Measurements from ENCODE around the gene HAGHL.

HAGHL gene

GRCh38 chr16:747978-748746, 21.3 kb downstream of the HAGHL start:
- no peak for ATAC-seq
- TF ChIP-seq POU6F1 (CRISPR knock-in tag; IDR thresholded peaks at IDR 0.05; ENCODE audit: borderline replicate concordance, low read depth) = no peak
- TF ChIP-seq CSRNP3 (CRISPR knock-in tag; IDR thresholded peaks at IDR 0.05) = no peak
- no peak for TF ChIP-seq CSDC2 (CRISPR knock-in tag; IDR thresholded peaks at IDR 0.05)

- ATAC-seq = peak; percentile 79
- TF ChIP-seq ZNF70 (CRISPR knock-in tag; IDR thresholded peaks at IDR 0.05) = no peak
- no peak for TF ChIP-seq ZNF565 (CRISPR knock-in tag; conservative IDR thresholded peaks at IDR 0.05; ENCODE audit: low read depth)
- TF ChIP-seq TSHZ2 (CRISPR knock-in tag; IDR thresholded peaks at IDR 0.05) = no peak
- TF ChIP-seq POU6F1 (CRISPR knock-in tag; IDR thresholded peaks at IDR 0.05; ENCODE audit: borderline replicate concordance, low read depth) = no peak
- no peak for TF ChIP-seq ZC3H10 (CRISPR knock-in tag; IDR thresholded peaks at IDR 0.05)
- no peak for TF ChIP-seq PATZ1 (CRISPR knock-in tag; IDR thresholded peaks at IDR 0.05; ENCODE audit: borderline replicate concordance)
- TF ChIP-seq SNAI2 (CRISPR knock-in tag; IDR thresholded peaks at IDR 0.05) = no peak
- TF ChIP-seq OSR1 (CRISPR knock-in tag; IDR thresholded peaks at IDR 0.05) = no peak
- no peak for TF ChIP-seq ZFP30 (CRISPR knock-in tag; IDR thresholded peaks at IDR 0.05)
- TF ChIP-seq BACH2 (CRISPR knock-in tag; IDR thresholded peaks at IDR 0.05; ENCODE audit: borderline replicate concordance) = no peak
- TF ChIP-seq CREB5 (CRISPR knock-in tag; IDR thresholded peaks at IDR 0.05; ENCODE audit: low read depth) = no peak
- TF ChIP-seq ISL1 (CRISPR knock-in tag; IDR thresholded peaks at IDR 0.05) = no peak
- no peak for TF ChIP-seq ESRRG (CRISPR knock-in tag; IDR thresholded peaks at IDR 0.05)
Observed at GRCh38 chr16:749010-749409, 22.1 kb downstream of the HAGHL start.

GRCh38 chr16:750485-750884, 23.6 kb downstream of the HAGHL start:
- ATAC-seq = peak; percentile 49
- TF ChIP-seq ZC3H10 (CRISPR knock-in tag; IDR thresholded peaks at IDR 0.05) = no peak
- no peak for TF ChIP-seq ZNF565 (CRISPR knock-in tag; conservative IDR thresholded peaks at IDR 0.05; ENCODE audit: low read depth)
- TF ChIP-seq TCF4 (CRISPR knock-in tag; IDR thresholded peaks at IDR 0.05; ENCODE audit: borderline replicate concordance) = no peak
- no peak for TF ChIP-seq BACH2 (CRISPR knock-in tag; IDR thresholded peaks at IDR 0.05; ENCODE audit: borderline replicate concordance)
- TF ChIP-seq CREB5 (CRISPR knock-in tag; IDR thresholded peaks at IDR 0.05; ENCODE audit: low read depth) = no peak
- TF ChIP-seq PPARA (CRISPR knock-in tag; IDR thresholded peaks at IDR 0.05; ENCODE audit: borderline replicate concordance) = no peak
- no peak for TF ChIP-seq ARNTL (CRISPR knock-in tag; IDR thresholded peaks at IDR 0.05; ENCODE audit: borderline replicate concordance, low read depth)
- no peak for TF ChIP-seq ISL1 (CRISPR knock-in tag; IDR thresholded peaks at IDR 0.05)
- TF ChIP-seq PATZ1 (CRISPR knock-in tag; IDR thresholded peaks at IDR 0.05; ENCODE audit: borderline replicate concordance) = no peak
- TF ChIP-seq ESRRG (CRISPR knock-in tag; IDR thresholded peaks at IDR 0.05) = no peak
- TF ChIP-seq TOX (CRISPR knock-in tag; IDR thresholded peaks at IDR 0.05; ENCODE audit: borderline replicate concordance) = no peak
- no peak for TF ChIP-seq OSR1 (CRISPR knock-in tag; IDR thresholded peaks at IDR 0.05)
- no peak for TF ChIP-seq ZFP30 (CRISPR knock-in tag; IDR thresholded peaks at IDR 0.05)
- TF ChIP-seq ZNF8 (CRISPR knock-in tag; IDR thresholded peaks at IDR 0.05) = no peak
- TF ChIP-seq GLIS3 (CRISPR knock-in tag; IDR thresholded peaks at IDR 0.05) = no peak
- TF ChIP-seq CSDC2 (CRISPR knock-in tag; IDR thresholded peaks at IDR 0.05) = no peak
- TF ChIP-seq ZNF70 (CRISPR knock-in tag; IDR thresholded peaks at IDR 0.05) = no peak

Data from SK-N-SH treated with all-trans-retinoic acid at 6 μM for 48 hours (cell line).